ENCODE data around the gene ZFAND2A. TPM values are rescaled to one million over a fixed set of nuclear protein-coding genes. Genes with fewer than 3 reads are reported as not detected.

The ZFAND2A gene
- total RNA-seq, 1 experiment from 2014 or later = 13.7 TPM

- no peak overlapping the region for H3T11ph ChIP-seq (ENCODE audit: low read length)
- no peak overlapping the region for H4K8ac ChIP-seq (replicated peaks; ENCODE audit: insufficient read length, low read depth, low read length)
- no peaks in the 10 kb centered on the region for H3K27me3 Mint-ChIP-seq (ENCODE audit: low read depth)
- no CpG with 5 or more reads among the region's 9 CpGs for WGBS (ENCODE audit: extremely low coverage, insufficient read length, low lambda C conversion rate)
- no peak overlapping the region for H3K56ac ChIP-seq (ENCODE audit: insufficient read length, low read depth, low read length)
- no peaks in the 10 kb centered on the region for H3K4me1 Mint-ChIP-seq
- H3K4me1 ChIP-seq (ENCODE audit: insufficient read depth, low read length) = no peaks in the 10 kb centered on the region
- H3K36me3 Mint-ChIP-seq (ENCODE audit: insufficient read depth in 1 of 3, low read depth in 3 of 3) = peaks cover 14 to 35% (median 25%) of the 10 kb centered on the region in 3 experiments; a peak in 5 of 7 replicates
- no peaks in the 10 kb centered on the region for H3K27me3 ChIP-seq (ENCODE audit: insufficient read depth, low read length)
- no peak overlapping the region for H2BK120ac ChIP-seq (ENCODE audit: low read depth, low read length, poor library complexity, severe bottlenecking)
- DNase-seq = no peak
- H3K9me3 ChIP-seq (ENCODE audit: control insufficient read depth, low read depth, low read length) = no peaks in the 10 kb centered on the region
- H2BK5ac ChIP-seq (ENCODE audit: insufficient read length, low read length) = no peak overlapping the region
- no peak overlapping the region for H2AK5ac ChIP-seq (ENCODE audit: insufficient read length, low read length)
- no peak overlapping the region for H3K18ac ChIP-seq (ENCODE audit: insufficient read length, low read depth, low read length)
- H3K27ac Mint-ChIP-seq = no peak overlapping the region
- H3K79me2 ChIP-seq (ENCODE audit: insufficient read depth, low read length) = no peaks in the 10 kb centered on the region
- H3K23ac ChIP-seq (ENCODE audit: insufficient read length, low read depth, low read length) = no peak overlapping the region
- no peak overlapping the region for H4K91ac ChIP-seq (ENCODE audit: insufficient read length, low read depth, low read length)
- no peak overlapping the region for H2BK12ac ChIP-seq (ENCODE audit: insufficient read length, low read depth, low read length)
- no peak overlapping the region for H3K4me2 ChIP-seq (ENCODE audit: insufficient read depth, insufficient read length, low read length)
- no peak overlapping the region for H2BK15ac ChIP-seq (ENCODE audit: low read depth, low read length)
- H4K5ac ChIP-seq (ENCODE audit: insufficient read length, low read depth, low read length) = no peak overlapping the region
- no peak for TF ChIP-seq CTCF (conservative IDR thresholded peaks at IDR 0.05)
- no peak overlapping the region for H3K9ac ChIP-seq (ENCODE audit: extremely low read depth, insufficient read length, low read length)
- no peak overlapping the region for H3K27ac ChIP-seq (ENCODE audit: insufficient read length, low read depth, low read length)
- H3K4ac ChIP-seq (ENCODE audit: low read depth, low read length) = no peak overlapping the region
- H2BK20ac ChIP-seq (ENCODE audit: low read depth, low read length, poor library complexity, severe bottlenecking) = no peak overlapping the region
- no peaks in the 10 kb centered on the region for H3K23me2 ChIP-seq (ENCODE audit: insufficient read length, low read depth, low read length, poor library complexity, severe bottlenecking)
- no peaks in the 10 kb centered on the region for H3K9me3 Mint-ChIP-seq
- H3K4me3 Mint-ChIP-seq = no peak overlapping the region
- H2AFZ ChIP-seq (ENCODE audit: low read length) = no peak overlapping the region
- H4K20me1 ChIP-seq (ENCODE audit: control insufficient read depth, insufficient read depth, insufficient read length) = no peaks in the 10 kb centered on the region
- no peaks in the 10 kb centered on the region for H3K79me1 ChIP-seq (ENCODE audit: insufficient read depth, low read depth, low read length, poor library complexity, severe bottlenecking)
- H3K14ac ChIP-seq (ENCODE audit: insufficient read depth, low read length) = no peak overlapping the region
Measured at GRCh38 chr7:1150400-1151002, 9.5 kb downstream of the ZFAND2A start.

All from H9 (cell line).